ENCODE data around the gene SETD2. TPM values are rescaled to one million over a fixed set of nuclear protein-coding genes. Genes with fewer than 3 reads are reported as not detected.

SETD2 gene
- total RNA-seq, 1 donor = 45.3 TPM

GRCh38 chr3:46994801-46995731, 168.8 kb downstream of the SETD2 start:
- TF ChIP-seq, protein P1, sequence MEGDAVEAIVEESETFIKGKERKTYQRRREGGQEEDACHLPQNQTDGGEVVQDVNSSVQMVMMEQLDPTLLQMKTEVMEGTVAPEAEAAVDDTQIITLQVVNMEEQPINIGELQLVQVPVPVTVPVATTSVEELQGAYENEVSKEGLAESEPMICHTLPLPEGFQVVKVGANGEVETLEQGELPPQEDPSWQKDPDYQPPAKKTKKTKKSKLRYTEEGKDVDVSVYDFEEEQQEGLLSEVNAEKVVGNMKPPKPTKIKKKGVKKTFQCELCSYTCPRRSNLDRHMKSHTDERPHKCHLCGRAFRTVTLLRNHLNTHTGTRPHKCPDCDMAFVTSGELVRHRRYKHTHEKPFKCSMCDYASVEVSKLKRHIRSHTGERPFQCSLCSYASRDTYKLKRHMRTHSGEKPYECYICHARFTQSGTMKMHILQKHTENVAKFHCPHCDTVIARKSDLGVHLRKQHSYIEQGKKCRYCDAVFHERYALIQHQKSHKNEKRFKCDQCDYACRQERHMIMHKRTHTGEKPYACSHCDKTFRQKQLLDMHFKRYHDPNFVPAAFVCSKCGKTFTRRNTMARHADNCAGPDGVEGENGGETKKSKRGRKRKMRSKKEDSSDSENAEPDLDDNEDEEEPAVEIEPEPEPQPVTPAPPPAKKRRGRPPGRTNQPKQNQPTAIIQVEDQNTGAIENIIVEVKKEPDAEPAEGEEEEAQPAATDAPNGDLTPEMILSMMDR (IDR thresholded peaks at IDR 0.05; ENCODE audit: insufficient read depth, low read depth, low read length) = no peak

DNA sequence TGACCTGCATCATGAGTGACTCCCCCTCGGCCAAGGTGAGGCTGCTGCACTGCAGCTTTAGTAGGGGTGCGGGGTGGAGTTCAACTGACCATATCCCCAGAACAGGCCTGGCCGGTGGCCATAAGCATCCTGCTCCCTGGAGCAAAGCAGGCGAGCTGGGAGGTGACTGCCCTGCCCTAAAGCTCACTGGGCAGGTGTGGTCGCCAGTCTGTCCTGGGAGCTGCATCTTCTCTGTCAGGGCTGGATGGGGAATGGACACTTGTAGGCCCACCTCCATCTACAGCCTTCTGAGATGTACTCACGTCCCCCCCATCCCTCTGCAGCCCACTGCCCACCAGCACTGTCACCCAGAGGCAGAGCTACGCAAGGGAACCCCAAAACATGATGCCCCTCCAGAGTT, 169.9 kb downstream of the SETD2 start:
- no peak for DNase-seq (ENCODE audit: low read depth)
- H3K4me3 ChIP-seq (ENCODE audit: low read depth, low read length) = no peak overlapping the region
- TF ChIP-seq, protein P1 (IDR thresholded peaks at IDR 0.05; ENCODE audit: insufficient read depth, low read depth, low read length) = no peak

More at GRCh38 chr3:46994801-46995731, 168.8 kb downstream of the SETD2 start:
- DNase-seq (ENCODE audit: low read depth) = no peak
- no peak overlapping the region for H3K4me3 ChIP-seq (ENCODE audit: low read depth, low read length)

GRCh38 chr3:46993292-46993691, 170.6 kb downstream of the SETD2 start:
- TF ChIP-seq, protein P1 (IDR thresholded peaks at IDR 0.05; ENCODE audit: insufficient read depth, low read depth, low read length) = no peak
- no peak overlapping the region for H3K4me3 ChIP-seq (ENCODE audit: low read depth, low read length)
- no peak for DNase-seq (ENCODE audit: low read depth)

- TF ChIP-seq, protein P1 (IDR thresholded peaks at IDR 0.05; ENCODE audit: insufficient read depth, low read depth, low read length) = no peak
- no peak for DNase-seq (ENCODE audit: low read depth)
- H3K4me3 ChIP-seq (ENCODE audit: low read depth, low read length) = no peak overlapping the region
Observed at GRCh38 chr3:46992231-46992630, 171.7 kb downstream of the SETD2 start.

DNA sequence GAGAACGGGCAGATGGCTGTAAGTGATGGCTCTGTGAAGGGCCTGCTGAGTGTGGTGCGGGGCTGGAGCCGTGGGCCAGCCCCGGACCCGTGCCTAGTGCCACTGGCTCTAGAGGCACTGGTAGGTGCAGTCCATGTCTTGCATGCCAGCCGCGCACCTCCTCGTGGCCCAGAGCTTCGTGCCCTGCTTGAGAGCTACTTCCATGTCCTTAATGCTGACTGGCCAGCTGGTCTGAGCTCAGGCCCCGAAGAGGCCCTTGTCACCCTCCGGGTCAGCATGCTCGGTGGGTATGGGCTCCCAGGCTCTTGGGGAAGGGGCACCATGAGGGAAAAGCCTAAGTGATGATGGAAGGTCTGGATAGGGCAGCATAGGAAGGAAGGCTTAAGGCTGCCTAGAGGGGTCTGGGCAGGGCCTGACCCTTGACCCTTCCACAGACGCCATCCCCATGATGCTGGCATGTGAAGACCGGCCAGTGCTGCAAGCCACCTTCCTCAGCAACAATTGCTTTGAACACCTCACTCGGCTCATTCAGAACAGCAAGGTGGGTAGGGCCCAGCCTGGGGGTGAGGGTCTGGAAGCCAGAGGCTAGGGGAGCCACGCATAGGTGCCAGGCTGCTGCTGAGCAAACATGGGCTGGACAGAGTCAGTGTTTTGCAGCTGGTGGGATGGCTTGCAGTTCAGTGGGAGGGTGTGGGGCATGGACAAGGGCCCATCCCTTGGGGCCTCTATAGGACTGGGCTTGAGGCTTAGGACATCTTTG, 172.3 kb downstream of the SETD2 start:
- TF ChIP-seq, protein P1 (IDR thresholded peaks at IDR 0.05; ENCODE audit: insufficient read depth, low read depth, low read length) = no peak
- DNase-seq (ENCODE audit: low read depth) = no peak
- no peak overlapping the region for H3K4me3 ChIP-seq (ENCODE audit: low read depth, low read length)

DNA sequence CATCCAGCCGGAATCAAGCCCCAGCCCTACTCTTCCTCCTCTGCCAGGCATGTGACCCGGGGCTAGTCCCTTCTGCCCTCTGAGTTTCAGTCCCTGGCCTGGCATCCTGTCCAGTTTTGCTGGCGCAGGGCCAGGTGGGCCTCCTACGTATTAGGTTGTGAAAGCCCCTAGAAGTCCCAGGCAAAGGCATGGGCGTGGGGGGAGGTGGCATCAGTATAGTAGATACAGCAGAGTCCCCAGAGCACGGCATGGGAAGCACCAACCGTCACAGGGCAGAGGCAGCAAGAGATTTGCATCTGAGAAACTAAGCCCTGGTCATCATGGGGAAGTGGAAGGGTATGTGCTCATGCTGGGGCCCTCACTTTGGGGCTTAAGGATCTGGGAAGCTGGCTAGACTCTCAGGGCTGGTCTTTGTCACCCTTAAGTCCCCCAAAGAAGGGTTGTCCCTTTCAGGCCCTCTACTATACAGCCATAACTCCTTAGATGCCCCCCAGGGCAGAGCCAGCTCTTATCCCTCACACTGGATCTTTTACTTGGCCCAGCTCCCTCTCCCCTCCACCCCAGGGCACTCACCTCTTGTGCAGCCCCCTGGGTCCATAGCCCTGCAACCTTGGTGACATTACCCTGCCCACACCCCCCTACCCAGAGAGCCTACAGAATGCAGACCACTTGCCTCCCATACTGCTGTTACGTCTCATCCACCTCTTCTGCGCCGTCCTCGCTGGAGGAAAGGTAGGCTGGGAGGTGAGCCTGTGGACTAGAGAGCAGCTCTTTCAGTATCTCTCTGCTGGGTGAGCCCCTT, 173.1 kb downstream of the SETD2 start:
- TF ChIP-seq, protein P1 (IDR thresholded peaks at IDR 0.05; ENCODE audit: insufficient read depth, low read depth, low read length) = no peak
- no peak for DNase-seq (ENCODE audit: low read depth)
- H3K4me3 ChIP-seq (ENCODE audit: low read depth, low read length) = no peak overlapping the region
